PC-9 (cell line): ENCODE measurements around the gene TMEM86A. TPM values are rescaled to one million over a fixed set of nuclear protein-coding genes. Genes with fewer than 3 reads are reported as not detected.

Experiments used
- BruUV-seq: library from RNA; stranded (reverse); fragments of 400-500 nt; replicated peaks from 2 replicates; lab custom pipeline; 2021; lab: Mats Ljungman, UMichigan
- CTCF ChIA-PET: fragments of 300-600 bp; sonication (Branson Sonifier 250); formaldehyde crosslinking; loops from one replicate; lab custom pipeline; 2022; ENCODE audit warnings: antibody characterized with exemption; lab: Charles Lee
- POLR2A ChIA-PET: fragments of 300-600 bp; sonication (Branson Sonifier 250); formaldehyde crosslinking; loops from one replicate; lab custom pipeline; 2022; ENCODE audit warnings: antibody characterized with exemption; ENCODE audit not compliant: unreplicated experiment; lab: Charles Lee
- DNase-seq, 2 experiments: peaks; one replicate each; pipeline versions ENCODE4 v3.0.0 to v3.0.0-alpha.2; 2015 to 2022; ENCODE audit warnings: mixed read lengths in 1 of 2
- H2AFZ ChIP-seq: fragments of 200-600 bp; sonication (generic); 2 replicates; pipeline ENCODE4 v1.8.1; 2017; ENCODE audit warnings: antibody characterized with exemption
- H3F3A ChIP-seq: fragments of 200-600 bp; sonication (generic); 2 replicates; pipeline ENCODE4 v1.8.1; 2017; ENCODE audit warnings: antibody characterized with exemption, mild to moderate bottlenecking, low read depth; ENCODE audit not compliant: insufficient read depth
- H3K27ac ChIP-seq: fragments of 200-600 bp; sonication (generic); 2 replicates; pipeline ENCODE4 v1.6.1; 2016; ENCODE audit warnings: mixed run types
- H3K27me3 ChIP-seq: fragments of 200-600 bp; sonication (generic); 2 replicates; pipeline ENCODE4 v1.6.1; 2016; ENCODE audit warnings: low read depth, mixed run types; ENCODE audit not compliant: insufficient read depth
- H3K36me3 ChIP-seq: fragments of 200-600 bp; sonication (generic); 2 replicates; pipeline ENCODE4 v1.6.1; 2016; ENCODE audit warnings: low read depth, mixed run types
- H3K4me1 ChIP-seq: fragments of 200-600 bp; sonication (generic); replicated peaks from 2 replicates; pipeline ENCODE4 v1.6.1; 2016; ENCODE audit warnings: mixed run types; ENCODE audit not compliant: insufficient read depth
- H3K4me2 ChIP-seq: fragments of 200-600 bp; sonication (generic); 2 replicates; pipeline ENCODE4 v1.6.1; 2017; ENCODE audit warnings: mixed run types
- H3K4me3 ChIP-seq: fragments of 200-600 bp; sonication (generic); 2 replicates; pipeline ENCODE4 v1.6.1; 2016; ENCODE audit warnings: mixed run types
- H3K79me2 ChIP-seq: fragments of 200-600 bp; sonication (generic); 2 replicates; pipeline ENCODE4 v1.6.1; 2017; ENCODE audit warnings: low read depth, mixed run types
- H3K9me2 ChIP-seq: fragments of 200-600 bp; sonication (generic); 2 replicates; pipeline ENCODE4 v1.8.1; 2017; ENCODE audit warnings: mild to moderate bottlenecking; ENCODE audit not compliant: insufficient read depth
- H3K9me3 ChIP-seq: fragments of 200-600 bp; sonication (generic); 2 replicates; pipeline ENCODE4 v1.8.1; 2016; ENCODE audit warnings: low read depth; ENCODE audit not compliant: insufficient read depth
- H4K20me1 ChIP-seq: fragments of 200-600 bp; sonication (generic); 2 replicates; pipeline ENCODE4 v1.8.1; 2017; ENCODE audit not compliant: insufficient read depth
- CTCF ChIP-seq: fragments of 200-600 bp; sonication (generic); conservative IDR thresholded peaks from 2 replicates; pipeline ENCODE4 v1.6.1; 2017; ENCODE audit warnings: mixed run types, antibody characterized with exemption, mild to moderate bottlenecking, moderate library complexity
- EZH2 ChIP-seq: fragments of 200-600 bp; sonication (generic); IDR thresholded peaks from 2 replicates; pipeline ENCODE4 v1.8.0; 2017; ENCODE audit warnings: antibody characterized with exemption, low read depth
- intact Hi-C: fragments of 100-400 bp; cut with micrococcal nuclease; formaldehyde crosslinking; loops from one replicate; pipeline ENCODE4 v1.10.0; 2022; ENCODE audit not compliant: unreplicated experiment
- total RNA-seq: library from RNA; stranded (reverse); gene quantifications from 2 replicates; pipeline ENCODE4 v1.2.3, GENCODE V29; 2021

The TMEM86A gene
- total RNA-seq, 1 experiment from 2014 or later = 2.1 TPM

- peaks cover 24% of the 10 kb centered on the region; the same call in 1 of the 2 replicates for H3F3A ChIP-seq
- no peaks in the 10 kb centered on the region for H4K20me1 ChIP-seq
- peaks cover 35% of the 10 kb centered on the region for H3K4me1 ChIP-seq
- H3K36me3 ChIP-seq = no peaks in the 10 kb centered on the region
- H2AFZ ChIP-seq = no peak overlapping the region
- no peak overlapping the region for H3K4me2 ChIP-seq
- H3K9me3 ChIP-seq = no peaks in the 10 kb centered on the region
- intact Hi-C loops = no loop called here
- H3K4me3 ChIP-seq = no peak overlapping the region
- H3K79me2 ChIP-seq = no peaks in the 10 kb centered on the region
- BruUV-seq = no TSS peak
- no peak for TF ChIP-seq EZH2
- no peak for TF ChIP-seq CTCF
- no peak overlapping the region for H3K27ac ChIP-seq
- peak in 1 of 2 experiments; percentile 64 for DNase-seq
- ChIA-PET CTCF (interaction anchor here (0.8 kb wide), 1 partner anchor 807 kb away, joined by 7 read pairs; no protein-coding TSS in a partner anchor), POLR2A (interaction anchor here (0.6 to 0.7 kb wide), 2 partner anchors 41 to 58 kb away, joined by 4 to 5 read pairs; no protein-coding TSS in a partner anchor)
- no peaks in the 10 kb centered on the region; the same call in 1 of the 2 replicates for H3K9me2 ChIP-seq
- H3K27me3 ChIP-seq = no peaks in the 10 kb centered on the region
These were observed 1.8 kb upstream of the TMEM86A start for GRCh38 chr11:18696638-18697225.

- no peak for DNase-seq
- CTCF ChIA-PET = no interaction called here
- TF ChIP-seq EZH2 = no peak
- TF ChIP-seq CTCF = no peak
- H3K27ac ChIP-seq = no peak overlapping the region
- H3K9me3 ChIP-seq = no peaks in the 10 kb centered on the region
- H3K79me2 ChIP-seq = no peaks in the 10 kb centered on the region
- H3K4me3 ChIP-seq = no peak overlapping the region
- no TSS peak for BruUV-seq
- H3K36me3 ChIP-seq = no peaks in the 10 kb centered on the region
- intact Hi-C loops = no loop called here
- peaks cover 24% of the 10 kb centered on the region; the same call in 1 of the 2 replicates for H3F3A ChIP-seq
- H3K4me2 ChIP-seq = no peak overlapping the region
- H3K27me3 ChIP-seq = no peaks in the 10 kb centered on the region
- peaks cover 35% of the 10 kb centered on the region for H3K4me1 ChIP-seq
- H2AFZ ChIP-seq = 0 out of 2 replicates have a peak overlapping the region, but pooled peaks have one; percentile 29
- POLR2A ChIA-PET = interaction anchor here (0.7 kb wide), 1 partner anchor 330 kb away, joined by 4 read pairs; no protein-coding TSS in a partner anchor
- H4K20me1 ChIP-seq = no peaks in the 10 kb centered on the region
- H3K9me2 ChIP-seq = no peaks in the 10 kb centered on the region; the same call in 1 of the 2 replicates
These were observed 1.0 kb upstream of the TMEM86A start for GRCh38 chr11:18697576-18697975.

- CTCF ChIA-PET = no interaction called here
- TF ChIP-seq CTCF (no peak), EZH2 (no peak)
- H3K4me3 ChIP-seq = peak overlapping the region; percentile 81
- H3F3A ChIP-seq = peaks cover 24% of the 10 kb centered on the region; the same call in 1 of the 2 replicates
- H3K27me3 ChIP-seq = no peaks in the 10 kb centered on the region
- H3K4me2 ChIP-seq = peak overlapping the region; percentile 90
- H2AFZ ChIP-seq = peak overlapping the region; percentile 70
- H3K9me3 ChIP-seq = no peaks in the 10 kb centered on the region
- POLR2A ChIA-PET = no interaction called here
- H4K20me1 ChIP-seq = no peaks in the 10 kb centered on the region
- H3K27ac ChIP-seq = no peak overlapping the region
- H3K4me1 ChIP-seq = peaks cover 35% of the 10 kb centered on the region
- H3K9me2 ChIP-seq = no peaks in the 10 kb centered on the region; the same call in 1 of the 2 replicates
- no TSS peak for BruUV-seq
- DNase-seq = no peak
- no peaks in the 10 kb centered on the region for H3K79me2 ChIP-seq
- intact Hi-C loops = no loop called here
- no peaks in the 10 kb centered on the region for H3K36me3 ChIP-seq
These were observed 654 bp downstream of the TMEM86A start for GRCh38 chr11:18699269-18699596.
